GM21360 (cell line): Measurements from ENCODE around the gene UQCRHL.

ENCODE experiments used
- ATAC-seq: cut with Tn5 transposase; IDR thresholded peaks from one replicate; pipeline ENCODE4 v1.9.1; 2021; ENCODE audit warnings: mild to moderate bottlenecking, moderate library complexity; ENCODE audit not compliant: unreplicated experiment

Gene UQCRHL

GRCh38 chr1:15758953-15759661 is 48.3 kb downstream of the UQCRHL start:
- ATAC-seq = no peak

- ATAC-seq = no peak
Measured at GRCh38 chr1:15758343-15758931, 49.0 kb downstream of the UQCRHL start, which contains the start of gene FBLIM1. TSS of gene FBLIM1 (plus strand) at chr1:15758795. CDS start at chr1:15764984, 6,189 bp downstream.

- no peak for ATAC-seq
Measured at GRCh38 chr1:15757575-15758342, 49.7 kb downstream of the UQCRHL start.
